HG03196 (cell line): ENCODE measurements around the gene SDF2L1.
A peak's percentile ranks its signal among the peaks of the same experiment; 100 is the strongest.
"Not testable (repeated sequence)": the region's sequence is repeated elsewhere in the genome, so short reads cannot be mapped to it uniquely, and the experiment has no call there.

Source experiments
- ATAC-seq: cut with Tn5 transposase; IDR thresholded peaks from one replicate; pipeline ENCODE4 v1.9.1; 2021; ENCODE audit not compliant: unreplicated experiment

SDF2L1 gene

GRCh38 chr22:21635771-21636510 lies 6.2 kb upstream of the SDF2L1 start:
- ATAC-seq: no peak

- ATAC-seq: no peak
Observed at GRCh38 chr22:21636629-21637218, 5.4 kb upstream of the SDF2L1 start.

DNA sequence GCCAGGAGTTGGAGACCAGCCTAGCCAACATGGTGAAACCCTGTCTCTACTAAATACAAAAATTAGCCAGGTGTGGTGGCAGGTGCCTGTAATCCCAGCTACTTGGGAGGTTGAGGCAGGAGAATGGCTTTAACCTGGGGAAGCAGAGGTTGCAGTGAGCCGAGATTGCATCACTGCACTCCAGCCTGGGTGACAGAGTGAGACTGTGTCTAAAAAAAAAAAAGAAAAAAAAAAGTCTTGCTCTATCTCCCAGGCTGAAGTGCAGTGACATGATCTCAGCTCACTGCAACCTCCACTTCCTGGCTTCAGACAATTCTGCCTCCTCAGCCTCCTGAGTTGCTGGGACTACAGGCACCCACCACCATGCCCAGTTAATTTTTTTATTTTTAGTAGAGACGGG lies 4.7 kb upstream of the SDF2L1 start:
- not testable (repeated sequence) for ATAC-seq

GRCh38 chr22:21639359-21639758 lies 2.7 kb upstream of the SDF2L1 start:
- no peak for ATAC-seq

GRCh38 chr22:21640810-21641209 lies 1.3 kb upstream of the SDF2L1 start:
- no peak for ATAC-seq

DNA sequence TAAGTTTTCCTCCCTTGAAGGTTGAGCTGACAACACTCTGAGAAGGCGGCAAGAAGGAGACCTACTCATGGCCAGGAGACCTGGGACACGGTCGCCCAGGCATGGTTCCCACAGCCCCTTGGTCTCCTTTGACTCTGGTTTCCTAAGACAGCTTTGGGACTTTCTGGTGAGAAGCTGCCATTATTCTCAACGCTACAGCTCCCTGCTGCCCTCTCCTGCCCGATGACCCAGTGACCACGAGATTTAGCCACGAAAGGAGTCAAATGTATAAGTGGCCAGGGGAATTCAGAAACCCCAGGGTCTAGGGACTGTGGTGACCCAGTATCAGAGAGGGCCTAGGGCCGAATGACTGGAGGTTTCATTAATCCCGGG lies 699 bp upstream of the SDF2L1 start:
- ATAC-seq: peak; percentile 7

DNA sequence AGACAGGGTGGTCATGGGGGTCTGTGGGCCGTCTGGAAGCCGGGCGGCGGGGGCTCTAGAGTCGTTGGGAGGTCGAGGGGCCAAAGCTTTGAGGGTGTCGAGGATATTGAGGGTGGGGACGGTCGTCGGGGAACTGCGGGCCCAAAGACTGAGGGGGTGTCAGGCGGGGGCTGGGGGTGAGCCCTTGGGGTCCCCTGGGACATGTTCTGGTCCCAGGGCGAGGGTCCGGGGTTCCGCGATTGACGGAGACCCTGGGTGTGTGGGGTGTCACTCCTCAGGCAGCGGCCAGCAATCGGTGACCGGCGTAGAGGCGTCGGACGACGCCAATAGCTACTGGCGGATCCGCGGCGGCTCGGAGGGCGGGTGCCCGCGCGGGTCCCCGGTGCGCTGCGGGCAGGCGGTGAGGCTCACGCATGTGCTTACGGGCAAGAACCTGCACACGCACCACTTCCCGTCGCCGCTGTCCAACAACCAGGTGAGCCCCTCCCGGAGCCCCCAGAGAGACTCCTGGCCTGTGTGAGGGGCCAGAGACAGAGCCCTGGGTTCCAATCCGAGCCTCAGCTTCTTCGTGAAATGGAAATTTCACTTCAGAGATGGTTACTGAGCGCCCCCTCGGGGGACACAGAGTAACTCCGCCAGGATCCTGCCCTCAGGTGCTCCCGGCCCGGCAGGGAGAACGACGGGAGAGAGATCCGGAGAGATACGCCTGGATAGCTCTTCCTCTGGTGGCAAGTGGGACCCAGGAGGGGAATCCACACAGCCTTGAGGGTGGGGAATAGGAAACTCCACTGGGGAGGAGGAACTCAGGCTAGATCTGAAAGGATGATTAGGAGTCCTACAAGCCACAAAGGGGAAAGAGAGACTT lies 714 bp downstream of the SDF2L1 start:
- ATAC-seq: no peak

GRCh38 chr22:21643533-21644357 lies 1.6 kb downstream of the SDF2L1 start:
- ATAC-seq: no peak

- ATAC-seq: not testable (repeated sequence)
Observed at GRCh38 chr22:21645513-21645912, 3.4 kb downstream of the SDF2L1 start.

DNA sequence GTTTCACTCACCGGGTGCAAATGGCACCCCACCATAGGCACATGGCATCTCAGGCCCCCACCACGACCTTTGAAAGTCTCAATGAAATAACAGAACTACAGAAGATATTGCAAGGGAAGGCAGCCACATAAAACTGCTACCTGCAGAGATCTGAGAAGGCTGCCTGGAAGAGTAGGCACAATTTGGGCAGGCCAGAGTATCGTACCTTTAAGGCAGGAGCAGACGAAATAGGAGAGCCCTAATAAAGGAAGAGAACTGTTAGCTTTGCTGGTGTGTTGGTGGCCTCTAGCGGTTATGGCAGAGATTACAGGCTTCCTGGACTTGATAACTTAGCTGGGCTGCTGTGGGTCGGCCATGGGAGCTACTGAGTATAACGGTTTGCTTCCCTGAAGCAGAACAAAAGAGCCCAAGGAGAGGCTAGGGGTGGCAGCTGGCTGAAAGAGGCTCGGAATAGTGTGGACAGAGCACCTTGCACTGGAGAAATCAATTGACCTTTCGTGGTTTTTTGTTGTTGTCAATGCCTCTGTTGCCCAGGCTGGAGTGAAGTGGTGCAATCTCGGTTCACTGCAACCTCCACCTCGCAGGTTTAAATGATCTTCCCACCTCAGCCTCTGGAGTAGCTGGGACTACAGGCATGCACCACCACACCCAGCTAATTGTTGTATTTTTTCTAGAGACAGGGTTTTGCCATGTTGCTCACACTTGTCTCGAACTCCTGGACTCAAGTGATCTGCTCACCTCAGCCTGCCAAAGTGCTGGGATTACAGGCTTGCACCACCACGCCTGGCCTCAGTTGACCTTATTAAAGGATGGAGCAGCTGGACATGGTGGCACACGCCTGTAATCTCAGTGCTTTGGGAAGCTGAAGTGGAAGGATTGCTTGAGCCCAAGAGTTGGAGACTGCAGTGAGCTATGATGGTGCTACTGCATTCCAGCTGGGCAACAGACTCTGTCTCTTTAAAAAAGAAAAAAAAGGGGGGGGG lies 4.8 kb downstream of the SDF2L1 start:
- no peak for ATAC-seq

DNA sequence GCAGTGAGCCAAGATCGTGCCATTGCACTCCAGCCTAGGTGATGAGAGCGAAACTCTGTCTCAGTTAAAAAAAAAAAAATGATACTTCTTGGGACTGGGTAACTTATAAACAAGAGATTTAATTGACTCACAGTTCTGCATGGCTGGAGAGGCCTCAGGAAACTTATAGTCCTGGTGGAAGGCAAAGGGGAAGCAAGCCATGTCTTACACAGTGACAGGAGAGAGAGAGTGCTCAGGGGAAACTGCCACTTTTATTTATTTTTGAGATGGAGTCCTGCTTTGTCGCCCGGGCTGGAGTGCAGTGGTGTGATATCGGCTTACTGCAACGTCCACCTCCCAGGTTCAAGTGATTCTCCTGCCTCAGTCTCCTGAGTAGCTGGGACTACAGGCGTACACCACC lies 8.2 kb downstream of the SDF2L1 start:
- no peak for ATAC-seq

DNA sequence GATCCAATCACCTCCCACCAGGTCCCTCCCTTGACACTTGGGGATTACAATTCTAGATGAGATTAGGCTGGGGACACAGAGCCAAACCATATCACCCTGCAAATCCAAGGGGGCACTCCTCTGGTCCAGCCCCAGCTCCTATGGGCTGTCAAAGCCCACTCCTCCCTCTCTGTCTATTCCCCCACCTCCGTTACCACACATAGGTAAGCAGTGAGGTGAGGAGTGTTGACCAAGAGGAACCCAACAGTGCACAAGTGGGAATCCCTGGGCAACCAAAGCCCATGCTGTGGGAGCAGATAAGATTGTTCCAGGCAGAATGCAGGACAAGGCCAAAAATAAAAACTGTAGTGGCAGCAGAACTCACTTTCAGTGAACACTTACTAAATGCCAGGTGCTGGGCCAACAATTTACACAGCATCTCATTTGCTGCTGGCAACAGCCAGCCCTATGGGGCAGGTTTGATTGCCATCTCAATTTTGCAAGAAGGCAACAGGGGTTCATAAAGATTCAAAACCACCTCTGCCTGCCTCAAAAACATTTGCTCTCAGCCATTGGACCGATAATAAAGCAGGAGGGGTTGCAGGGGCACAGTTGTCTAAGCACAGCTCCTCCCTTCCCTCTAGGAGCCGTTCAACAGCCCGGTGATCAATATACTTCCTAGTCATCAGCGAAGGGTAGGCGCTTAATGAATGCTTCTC lies 8.9 kb downstream of the SDF2L1 start:
- ATAC-seq: no peak

DNA sequence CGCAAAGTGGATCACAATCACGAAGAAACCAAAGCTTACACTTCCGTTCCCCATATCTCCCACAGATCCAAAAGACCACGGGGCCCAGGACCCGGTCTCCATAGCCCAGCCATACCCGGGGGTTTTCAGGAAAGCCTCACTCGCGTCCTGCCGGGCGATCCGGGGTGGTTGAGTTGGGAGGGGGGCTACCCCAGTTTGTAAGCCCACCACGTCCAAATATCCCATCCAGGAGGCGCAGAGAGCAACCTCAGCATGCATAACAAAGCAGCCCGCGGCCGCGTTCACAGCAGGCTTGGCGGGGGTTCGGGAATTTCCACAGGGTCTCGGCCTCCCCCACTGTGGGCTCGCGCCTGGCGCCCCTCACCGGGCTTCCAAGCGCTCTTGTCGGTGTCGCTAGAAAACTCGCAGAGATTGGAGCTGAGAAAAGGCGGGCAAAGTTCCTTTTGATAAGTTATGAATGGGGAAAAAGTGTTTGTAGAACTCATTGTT lies 9.5 kb downstream of the SDF2L1 start:
- peak; percentile 26 for ATAC-seq

DNA sequence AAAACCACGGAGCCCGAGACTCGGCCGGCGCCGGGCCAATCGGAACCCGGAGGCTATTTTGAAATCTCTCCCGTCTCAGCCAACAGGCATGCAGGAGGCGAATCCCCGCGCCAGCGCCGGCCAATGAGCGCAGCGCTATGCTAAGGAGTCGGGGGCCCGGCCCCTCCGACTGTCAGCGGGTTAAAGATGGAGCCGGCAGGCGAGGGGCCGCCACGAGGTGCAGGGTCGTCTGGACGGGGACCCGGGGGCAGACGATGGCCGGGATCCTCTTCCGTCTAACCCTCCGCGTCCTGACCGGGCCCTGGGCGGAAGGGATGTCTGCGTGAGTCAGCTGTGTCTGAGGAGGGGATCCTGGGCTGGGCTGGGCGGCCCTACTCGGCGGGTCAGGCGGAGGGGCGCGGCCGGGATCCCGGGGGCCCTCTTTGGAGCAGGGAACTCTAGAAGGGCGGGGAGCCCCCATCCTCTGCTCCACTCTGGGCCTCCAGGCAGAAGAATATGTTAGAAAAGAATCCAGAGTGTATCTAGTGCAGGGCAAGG lies 10.0 kb downstream of the SDF2L1 start:
- peak; percentile 76 for ATAC-seq

GRCh38 chr22:21652547-21653545 lies 10.7 kb downstream of the SDF2L1 start:
- ATAC-seq: peak; percentile 1

- no peak for ATAC-seq
Observed at GRCh38 chr22:21657020-21657359, 14.9 kb downstream of the SDF2L1 start.

GRCh38 chr22:21657360-21658032 lies 15.4 kb downstream of the SDF2L1 start:
- peak; percentile 60 for ATAC-seq
